RCC 7860 (cell line): Measurements from ENCODE around the gene SH3RF3.

Experiments
- DNase-seq: peaks from one replicate; pipeline ENCODE4 v3.0.0-alpha.2; 2015; ENCODE audit warnings: low spot score
- FAIRE-seq: peaks from 2 replicates; lab custom pipeline; 2012; peaks lifted over from hg19 to GRCh38; lab: Jason Lieb, UNC

The SH3RF3 gene

GRCh38 chr2:109136542-109136941, 7.5 kb downstream of the SH3RF3 start:
- no peak for FAIRE-seq
- DNase-seq, result no peak

- DNase-seq (no peak), FAIRE-seq (no peak)
Observed at GRCh38 chr2:109137616-109138015, 8.6 kb downstream of the SH3RF3 start.

GRCh38 chr2:109138449-109138848, 9.4 kb downstream of the SH3RF3 start:
- DNase-seq, result no peak
- FAIRE-seq, result no peak

GRCh38 chr2:109139002-109139401, 10.0 kb downstream of the SH3RF3 start:
- no peak for DNase-seq
- no peak for FAIRE-seq

GRCh38 chr2:109139865-109140396, 10.9 kb downstream of the SH3RF3 start:
- FAIRE-seq (no peak), DNase-seq (no peak)

GRCh38 chr2:109141006-109141600, 12.1 kb downstream of the SH3RF3 start:
- DNase-seq (no peak), FAIRE-seq (no peak)

- no peak for FAIRE-seq
- DNase-seq, result no peak
Observed at GRCh38 chr2:109141727-109142283, 12.8 kb downstream of the SH3RF3 start.

- FAIRE-seq, result no peak
- DNase-seq, result no peak
Observed at GRCh38 chr2:109142416-109143210, 13.6 kb downstream of the SH3RF3 start.

GRCh38 chr2:109143214-109144187, 14.5 kb downstream of the SH3RF3 start:
- no peak for FAIRE-seq

GRCh38 chr2:109144271-109144670, 15.3 kb downstream of the SH3RF3 start:
- DNase-seq (no peak), FAIRE-seq (no peak)

More at GRCh38 chr2:109143214-109144187, 14.5 kb downstream of the SH3RF3 start:
- DNase-seq, result no peak

GRCh38 chr2:109144721-109145120, 15.7 kb downstream of the SH3RF3 start:
- FAIRE-seq, result no peak

GRCh38 chr2:109145286-109145685, 16.3 kb downstream of the SH3RF3 start:
- DNase-seq, result no peak
- no peak for FAIRE-seq

More at GRCh38 chr2:109144721-109145120, 15.7 kb downstream of the SH3RF3 start:
- no peak for DNase-seq

- FAIRE-seq, result no peak
- no peak for DNase-seq
Observed at GRCh38 chr2:109147405-109147804, 18.4 kb downstream of the SH3RF3 start.

GRCh38 chr2:109148117-109148746, 19.2 kb downstream of the SH3RF3 start:
- no peak for DNase-seq

GRCh38 chr2:109148991-109149645, 20.1 kb downstream of the SH3RF3 start:
- no peak for FAIRE-seq
- no peak for DNase-seq

More at GRCh38 chr2:109148117-109148746, 19.2 kb downstream of the SH3RF3 start:
- FAIRE-seq, result no peak

- FAIRE-seq (no peak), DNase-seq (no peak)
Observed at GRCh38 chr2:109150559-109150958, 21.6 kb downstream of the SH3RF3 start.

- FAIRE-seq (no peak), DNase-seq (no peak)
Observed at GRCh38 chr2:109151519-109151918, 22.5 kb downstream of the SH3RF3 start.

- DNase-seq (no peak), FAIRE-seq (no peak)
Observed at GRCh38 chr2:109153005-109153784, 24.2 kb downstream of the SH3RF3 start.

- DNase-seq (no peak), FAIRE-seq (no peak)
Observed at GRCh38 chr2:109153807-109154206, 24.8 kb downstream of the SH3RF3 start.
